Measurements from ENCODE around the gene RAPGEF2.
"Not testable (repeated sequence)": the region's sequence is repeated elsewhere in the genome, so short reads cannot be mapped to it uniquely, and the experiment has no call there.

- not testable (repeated sequence) for TF ChIP-seq CTCF (conservative IDR thresholded peaks at IDR 0.05); EZH2 (IDR thresholded peaks at IDR 0.05; ENCODE audit: low read depth)
Observed at GRCh38 chr4:159113366-159113765, 10.5 kb downstream of the RAPGEF2 start.

Data from PC-9 (cell line).